GM23338 (cell line): ENCODE data around the gene HSP90B1. TPM values are rescaled to one million over a fixed set of nuclear protein-coding genes. Genes with fewer than 3 reads are reported as not detected.

ENCODE experiments used
- ATAC-seq: fragments of 200-7000 bp; cut with Tn5 transposase; 3 replicates; pipeline ENCODE4 v1.9.1; 2020
- DNase-seq: peaks from one replicate; pipeline ENCODE4 v3.0.0-alpha.2; 2015; ENCODE audit warnings: low spot score
- H2AFZ ChIP-seq: fragments of 200-600 bp; sonication (generic); 2 replicates; pipeline ENCODE4 v1.8.0; 2016; ENCODE audit warnings: antibody characterized with exemption, mild to moderate bottlenecking, moderate library complexity
- H3F3A ChIP-seq: fragments of 200-600 bp; sonication (generic); replicated peaks from 2 replicates; pipeline ENCODE4 v1.8.0; 2017; ENCODE audit warnings: antibody characterized with exemption, mixed run types, low read depth
- H3K27ac ChIP-seq: fragments of 200-600 bp; sonication (generic); 2 replicates; pipeline ENCODE4 v1.6.1; 2016; ENCODE audit warnings: low read depth
- H3K27me3 ChIP-seq: fragments of 200-600 bp; sonication (generic); 2 replicates; pipeline ENCODE4 v1.8.0; 2016; ENCODE audit warnings: mild to moderate bottlenecking, mixed run types, moderate library complexity; ENCODE audit not compliant: insufficient read depth
- H3K36me3 ChIP-seq: fragments of 200-600 bp; sonication (generic); 2 replicates; pipeline ENCODE4 v1.8.0; 2016; ENCODE audit warnings: mild to moderate bottlenecking; ENCODE audit not compliant: insufficient read depth
- H3K4me1 ChIP-seq: fragments of 200-600 bp; sonication (generic); 2 replicates; pipeline ENCODE4 v1.8.0; 2016; ENCODE audit warnings: mild to moderate bottlenecking, moderate library complexity; ENCODE audit not compliant: insufficient read depth
- H3K4me2 ChIP-seq: fragments of 200-600 bp; sonication (generic); 2 replicates; pipeline ENCODE4 v1.7.1; 2017; ENCODE audit warnings: mixed run types
- H3K4me3 ChIP-seq: fragments of 200-600 bp; sonication (generic); 2 replicates; pipeline ENCODE4 v1.6.1; 2016; ENCODE audit warnings: mixed run types
- H3K79me2 ChIP-seq: fragments of 200-600 bp; sonication (generic); replicated peaks from 2 replicates; pipeline ENCODE4 v1.8.0; 2017; ENCODE audit warnings: mild to moderate bottlenecking; ENCODE audit not compliant: insufficient read depth
- H3K9me2 ChIP-seq: fragments of 200-600 bp; sonication (generic); 2 replicates; pipeline ENCODE4 v1.8.0; 2017; ENCODE audit not compliant: insufficient read depth
- H4K20me1 ChIP-seq: fragments of 200-600 bp; sonication (generic); replicated peaks from 2 replicates; pipeline ENCODE4 v1.8.0; 2017; ENCODE audit warnings: mild to moderate bottlenecking; ENCODE audit not compliant: insufficient read depth
- H3K27ac Mint-ChIP-seq: 2 replicates; pipeline ENCODE4 v1.8.0; 2020; ENCODE audit warnings: inconsistent platforms, mild to moderate bottlenecking, moderate library complexity, mixed read lengths
- H3K27me3 Mint-ChIP-seq: 3 replicates; pipeline ENCODE4 v1.8.0; 2022; ENCODE audit warnings: low read depth, mild to moderate bottlenecking, moderate library complexity, mixed read lengths, inconsistent platforms; ENCODE audit not compliant: insufficient read depth, poor library complexity
- H3K36me3 Mint-ChIP-seq: 3 replicates; pipeline ENCODE4 v1.8.0; 2021; ENCODE audit warnings: low read depth, mild to moderate bottlenecking, inconsistent platforms, moderate library complexity, mixed read lengths
- H3K4me1 Mint-ChIP-seq: 3 replicates; pipeline ENCODE4 v1.8.0; 2020; ENCODE audit warnings: mild to moderate bottlenecking, inconsistent platforms, mixed read lengths
- H3K4me3 Mint-ChIP-seq: 3 replicates; pipeline ENCODE4 v1.8.0; 2021; ENCODE audit warnings: moderate library complexity, mild to moderate bottlenecking, inconsistent platforms, mixed read lengths
- H3K9me3 Mint-ChIP-seq: 3 replicates; pipeline ENCODE4 v1.8.0; 2020; ENCODE audit warnings: moderate library complexity, mild to moderate bottlenecking, inconsistent platforms, mixed read lengths
- CREB1 ChIP-seq: fragments of 250-450 bp; sonication (Bioruptor Pico); IDR thresholded peaks from 2 replicates; pipeline ENCODE4 v1.5.0; 2020; ENCODE audit warnings: low read depth, mild to moderate bottlenecking, moderate library complexity
- EZH2 ChIP-seq: fragments of 200-600 bp; sonication (generic); IDR thresholded peaks from one replicate; pipeline ENCODE4 v1.8.0; 2017; ENCODE audit warnings: antibody characterized with exemption, mild to moderate bottlenecking, low read depth; ENCODE audit not compliant: unreplicated experiment
- JUNB ChIP-seq: IDR thresholded peaks from one replicate; pipeline ENCODE4 v1.6.1; 2016; ENCODE audit warnings: antibody characterized with exemption; ENCODE audit not compliant: unreplicated experiment
- NANOG ChIP-seq: IDR thresholded peaks from 2 replicates; pipeline ENCODE4 v1.6.1; 2016; ENCODE audit warnings: antibody characterized with exemption, borderline replicate concordance
- POLR2AphosphoS5 ChIP-seq: IDR thresholded peaks from 2 replicates; pipeline ENCODE4 v1.6.1; 2016; ENCODE audit warnings: antibody characterized with exemption, low read depth
- STAT1 ChIP-seq: IDR thresholded peaks from one replicate; pipeline ENCODE4 v1.6.1; 2016; ENCODE audit warnings: antibody characterized with exemption; ENCODE audit not compliant: unreplicated experiment
- ZNF114 ChIP-seq: fragments of 250-450 bp; sonication (Bioruptor Pico); IDR thresholded peaks from 2 replicates; pipeline ENCODE4 v1.5.0; 2020; ENCODE audit warnings: mild to moderate bottlenecking, moderate library complexity
- ZNF331 ChIP-seq: fragments of 250-450 bp; sonication (Bioruptor Pico); IDR thresholded peaks from 2 replicates; pipeline ENCODE4 v1.5.0; 2020; ENCODE audit warnings: low read depth, mild to moderate bottlenecking, moderate library complexity
- polyA plus RNA-seq: library from polyadenylated mRNA; unstranded; fragments of >200 nt; fragmentation: Nextera tagmentation; extraction: Ambion mirVana; gene quantifications from 2 replicates; pipeline ENCODE4 v1.2.1, GENCODE V29; 2016
- total RNA-seq: library from RNA; depleted of rRNA; stranded (reverse); fragments of >200 nt; shearing (Covaris generic); gene quantifications from 2 replicates; pipeline ENCODE4 v1.2.3, GENCODE V29; 2014
- TF ChIP-seq, protein P1 (sequence below): fragments of 250-450 bp; sonication (Bioruptor Pico); IDR thresholded peaks from 2 replicates; pipeline ENCODE4 v1.5.0; 2020; ENCODE audit warnings: mild to moderate bottlenecking, moderate library complexity
- TF ChIP-seq, protein P2 (sequence below): IDR thresholded peaks from one replicate; pipeline ENCODE4 v1.6.1; 2018; ENCODE audit warnings: antibody characterized with exemption; ENCODE audit not compliant: unreplicated experiment
- TF ChIP-seq, protein P3 (sequence below): IDR thresholded peaks from 2 replicates; pipeline ENCODE4 v1.6.1; 2016; ENCODE audit warnings: antibody characterized with exemption
- TF ChIP-seq, protein P4 (sequence below), 2 experiments: fragments of 200-600 bp in 1 of 2; sonication (generic) in 1 of 2; conservative IDR thresholded peaks; 2 replicates each; pipeline versions ENCODE4 v1.5.1 to v1.6.1; 2016 to 2017; ENCODE audit warnings: antibody characterized with exemption in 2 of 2, low read depth in 2 of 2, mild to moderate bottlenecking in 2 of 2, moderate library complexity in 1 of 2

Gene HSP90B1
- total and polyA plus RNA-seq, 2 experiments from 2014 or later, result 605 to 1,312 TPM

DNA sequence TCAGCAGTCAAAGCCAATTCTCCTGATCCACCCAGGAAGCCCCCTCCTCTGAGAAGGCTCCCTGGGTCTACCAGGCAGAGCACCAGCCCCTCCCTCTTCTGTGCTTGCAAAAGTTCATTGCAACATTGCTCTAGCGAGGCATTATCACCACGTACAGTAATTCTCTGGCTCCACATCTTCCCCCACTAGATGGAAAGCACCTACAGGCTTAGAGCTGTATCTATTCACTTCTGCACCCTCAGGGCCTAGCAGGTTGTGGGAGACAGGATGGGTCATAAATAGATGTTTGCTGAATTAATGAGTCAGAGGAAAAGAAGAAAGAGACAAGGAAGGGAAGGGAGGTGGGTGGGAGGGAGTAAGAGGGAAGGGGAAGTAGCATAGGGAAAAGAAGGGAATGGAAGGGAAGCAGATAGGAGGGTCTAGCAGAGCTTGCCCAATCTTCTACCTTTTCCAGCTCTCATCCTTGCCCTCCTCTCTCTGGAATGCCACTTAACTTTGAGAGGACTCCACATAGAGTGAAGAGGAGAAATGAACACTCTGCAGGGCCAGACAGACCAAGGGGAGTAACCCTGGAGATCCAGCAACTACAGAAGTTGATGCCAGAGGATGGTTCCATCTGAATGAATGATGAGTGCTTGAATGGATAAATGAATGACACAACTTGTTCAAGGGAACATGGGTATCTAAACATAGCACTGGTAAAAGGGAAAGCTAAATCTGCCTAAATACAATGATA, 47.2 kb upstream of the HSP90B1 start:
- 0 out of 2 replicates have a peak, but pooled peaks cover 2% of the 10 kb centered on the region for H3K9me2 ChIP-seq
- H3K4me3 Mint-ChIP-seq, result no peak overlapping the region
- H3K4me1 Mint-ChIP-seq, result peaks cover 6% of the 10 kb centered on the region
- no peak overlapping the region for H3K4me3 ChIP-seq
- H2AFZ ChIP-seq, result no peak overlapping the region
- no peaks in the 10 kb centered on the region for H3K36me3 Mint-ChIP-seq
- TF ChIP-seq, protein P1, sequence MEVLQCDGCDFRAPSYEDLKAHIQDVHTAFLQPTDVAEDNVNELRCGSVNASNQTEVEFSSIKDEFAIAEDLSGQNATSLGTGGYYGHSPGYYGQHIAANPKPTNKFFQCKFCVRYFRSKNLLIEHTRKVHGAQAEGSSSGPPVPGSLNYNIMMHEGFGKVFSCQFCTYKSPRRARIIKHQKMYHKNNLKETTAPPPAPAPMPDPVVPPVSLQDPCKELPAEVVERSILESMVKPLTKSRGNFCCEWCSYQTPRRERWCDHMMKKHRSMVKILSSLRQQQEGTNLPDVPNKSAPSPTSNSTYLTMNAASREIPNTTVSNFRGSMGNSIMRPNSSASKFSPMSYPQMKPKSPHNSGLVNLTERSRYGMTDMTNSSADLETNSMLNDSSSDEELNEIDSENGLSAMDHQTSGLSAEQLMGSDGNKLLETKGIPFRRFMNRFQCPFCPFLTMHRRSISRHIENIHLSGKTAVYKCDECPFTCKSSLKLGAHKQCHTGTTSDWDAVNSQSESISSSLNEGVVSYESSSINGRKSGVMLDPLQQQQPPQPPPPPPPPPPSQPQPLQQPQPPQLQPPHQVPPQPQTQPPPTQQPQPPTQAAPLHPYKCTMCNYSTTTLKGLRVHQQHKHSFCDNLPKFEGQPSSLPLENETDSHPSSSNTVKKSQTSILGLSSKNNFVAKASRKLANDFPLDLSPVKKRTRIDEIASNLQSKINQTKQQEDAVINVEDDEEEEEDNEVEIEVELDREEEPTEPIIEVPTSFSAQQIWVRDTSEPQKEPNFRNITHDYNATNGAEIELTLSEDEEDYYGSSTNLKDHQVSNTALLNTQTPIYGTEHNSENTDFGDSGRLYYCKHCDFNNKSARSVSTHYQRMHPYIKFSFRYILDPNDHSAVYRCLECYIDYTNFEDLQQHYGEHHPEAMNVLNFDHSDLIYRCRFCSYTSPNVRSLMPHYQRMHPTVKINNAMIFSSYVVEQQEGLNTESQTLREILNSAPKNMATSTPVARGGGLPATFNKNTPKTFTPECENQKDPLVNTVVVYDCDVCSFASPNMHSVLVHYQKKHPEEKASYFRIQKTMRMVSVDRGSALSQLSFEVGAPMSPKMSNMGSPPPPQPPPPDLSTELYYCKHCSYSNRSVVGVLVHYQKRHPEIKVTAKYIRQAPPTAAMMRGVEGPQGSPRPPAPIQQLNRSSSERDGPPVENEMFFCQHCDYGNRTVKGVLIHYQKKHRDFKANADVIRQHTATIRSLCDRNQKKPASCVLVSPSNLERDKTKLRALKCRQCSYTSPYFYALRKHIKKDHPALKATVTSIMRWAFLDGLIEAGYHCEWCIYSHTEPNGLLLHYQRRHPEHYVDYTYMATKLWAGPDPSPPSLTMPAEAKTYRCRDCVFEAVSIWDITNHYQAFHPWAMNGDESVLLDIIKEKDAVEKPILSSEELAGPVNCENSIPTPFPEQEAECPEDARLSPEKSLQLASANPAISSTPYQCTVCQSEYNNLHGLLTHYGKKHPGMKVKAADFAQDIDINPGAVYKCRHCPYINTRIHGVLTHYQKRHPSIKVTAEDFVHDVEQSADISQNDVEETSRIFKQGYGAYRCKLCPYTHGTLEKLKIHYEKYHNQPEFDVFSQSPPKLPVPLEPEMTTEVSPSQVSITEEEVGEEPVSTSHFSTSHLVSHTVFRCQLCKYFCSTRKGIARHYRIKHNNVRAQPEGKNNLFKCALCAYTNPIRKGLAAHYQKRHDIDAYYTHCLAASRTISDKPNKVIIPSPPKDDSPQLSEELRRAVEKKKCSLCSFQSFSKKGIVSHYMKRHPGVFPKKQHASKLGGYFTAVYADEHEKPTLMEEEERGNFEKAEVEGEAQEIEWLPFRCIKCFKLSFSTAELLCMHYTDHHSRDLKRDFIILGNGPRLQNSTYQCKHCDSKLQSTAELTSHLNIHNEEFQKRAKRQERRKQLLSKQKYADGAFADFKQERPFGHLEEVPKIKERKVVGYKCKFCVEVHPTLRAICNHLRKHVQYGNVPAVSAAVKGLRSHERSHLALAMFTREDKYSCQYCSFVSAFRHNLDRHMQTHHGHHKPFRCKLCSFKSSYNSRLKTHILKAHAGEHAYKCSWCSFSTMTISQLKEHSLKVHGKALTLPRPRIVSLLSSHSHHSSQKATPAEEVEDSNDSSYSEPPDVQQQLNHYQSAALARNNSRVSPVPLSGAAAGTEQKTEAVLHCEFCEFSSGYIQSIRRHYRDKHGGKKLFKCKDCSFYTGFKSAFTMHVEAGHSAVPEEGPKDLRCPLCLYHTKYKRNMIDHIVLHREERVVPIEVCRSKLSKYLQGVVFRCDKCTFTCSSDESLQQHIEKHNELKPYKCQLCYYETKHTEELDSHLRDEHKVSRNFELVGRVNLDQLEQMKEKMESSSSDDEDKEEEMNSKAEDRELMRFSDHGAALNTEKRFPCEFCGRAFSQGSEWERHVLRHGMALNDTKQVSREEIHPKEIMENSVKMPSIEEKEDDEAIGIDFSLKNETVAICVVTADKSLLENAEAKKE, result no peak
- TF ChIP-seq CREB1 (CRISPR knock-in tag) (no peak), POLR2AphosphoS5 (no peak), ZNF331 (CRISPR knock-in tag) (no peak), ZNF114 (no peak), STAT1 (no peak), NANOG (no peak), EZH2 (no peak), JUNB (no peak)
- TF ChIP-seq, protein P2, sequence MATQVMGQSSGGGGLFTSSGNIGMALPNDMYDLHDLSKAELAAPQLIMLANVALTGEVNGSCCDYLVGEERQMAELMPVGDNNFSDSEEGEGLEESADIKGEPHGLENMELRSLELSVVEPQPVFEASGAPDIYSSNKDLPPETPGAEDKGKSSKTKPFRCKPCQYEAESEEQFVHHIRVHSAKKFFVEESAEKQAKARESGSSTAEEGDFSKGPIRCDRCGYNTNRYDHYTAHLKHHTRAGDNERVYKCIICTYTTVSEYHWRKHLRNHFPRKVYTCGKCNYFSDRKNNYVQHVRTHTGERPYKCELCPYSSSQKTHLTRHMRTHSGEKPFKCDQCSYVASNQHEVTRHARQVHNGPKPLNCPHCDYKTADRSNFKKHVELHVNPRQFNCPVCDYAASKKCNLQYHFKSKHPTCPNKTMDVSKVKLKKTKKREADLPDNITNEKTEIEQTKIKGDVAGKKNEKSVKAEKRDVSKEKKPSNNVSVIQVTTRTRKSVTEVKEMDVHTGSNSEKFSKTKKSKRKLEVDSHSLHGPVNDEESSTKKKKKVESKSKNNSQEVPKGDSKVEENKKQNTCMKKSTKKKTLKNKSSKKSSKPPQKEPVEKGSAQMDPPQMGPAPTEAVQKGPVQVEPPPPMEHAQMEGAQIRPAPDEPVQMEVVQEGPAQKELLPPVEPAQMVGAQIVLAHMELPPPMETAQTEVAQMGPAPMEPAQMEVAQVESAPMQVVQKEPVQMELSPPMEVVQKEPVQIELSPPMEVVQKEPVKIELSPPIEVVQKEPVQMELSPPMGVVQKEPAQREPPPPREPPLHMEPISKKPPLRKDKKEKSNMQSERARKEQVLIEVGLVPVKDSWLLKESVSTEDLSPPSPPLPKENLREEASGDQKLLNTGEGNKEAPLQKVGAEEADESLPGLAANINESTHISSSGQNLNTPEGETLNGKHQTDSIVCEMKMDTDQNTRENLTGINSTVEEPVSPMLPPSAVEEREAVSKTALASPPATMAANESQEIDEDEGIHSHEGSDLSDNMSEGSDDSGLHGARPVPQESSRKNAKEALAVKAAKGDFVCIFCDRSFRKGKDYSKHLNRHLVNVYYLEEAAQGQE, result no peak
- TF ChIP-seq, protein P3, sequence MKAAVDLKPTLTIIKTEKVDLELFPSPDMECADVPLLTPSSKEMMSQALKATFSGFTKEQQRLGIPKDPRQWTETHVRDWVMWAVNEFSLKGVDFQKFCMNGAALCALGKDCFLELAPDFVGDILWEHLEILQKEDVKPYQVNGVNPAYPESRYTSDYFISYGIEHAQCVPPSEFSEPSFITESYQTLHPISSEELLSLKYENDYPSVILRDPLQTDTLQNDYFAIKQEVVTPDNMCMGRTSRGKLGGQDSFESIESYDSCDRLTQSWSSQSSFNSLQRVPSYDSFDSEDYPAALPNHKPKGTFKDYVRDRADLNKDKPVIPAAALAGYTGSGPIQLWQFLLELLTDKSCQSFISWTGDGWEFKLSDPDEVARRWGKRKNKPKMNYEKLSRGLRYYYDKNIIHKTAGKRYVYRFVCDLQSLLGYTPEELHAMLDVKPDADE, result no peak
- TF ChIP-seq, protein P4, sequence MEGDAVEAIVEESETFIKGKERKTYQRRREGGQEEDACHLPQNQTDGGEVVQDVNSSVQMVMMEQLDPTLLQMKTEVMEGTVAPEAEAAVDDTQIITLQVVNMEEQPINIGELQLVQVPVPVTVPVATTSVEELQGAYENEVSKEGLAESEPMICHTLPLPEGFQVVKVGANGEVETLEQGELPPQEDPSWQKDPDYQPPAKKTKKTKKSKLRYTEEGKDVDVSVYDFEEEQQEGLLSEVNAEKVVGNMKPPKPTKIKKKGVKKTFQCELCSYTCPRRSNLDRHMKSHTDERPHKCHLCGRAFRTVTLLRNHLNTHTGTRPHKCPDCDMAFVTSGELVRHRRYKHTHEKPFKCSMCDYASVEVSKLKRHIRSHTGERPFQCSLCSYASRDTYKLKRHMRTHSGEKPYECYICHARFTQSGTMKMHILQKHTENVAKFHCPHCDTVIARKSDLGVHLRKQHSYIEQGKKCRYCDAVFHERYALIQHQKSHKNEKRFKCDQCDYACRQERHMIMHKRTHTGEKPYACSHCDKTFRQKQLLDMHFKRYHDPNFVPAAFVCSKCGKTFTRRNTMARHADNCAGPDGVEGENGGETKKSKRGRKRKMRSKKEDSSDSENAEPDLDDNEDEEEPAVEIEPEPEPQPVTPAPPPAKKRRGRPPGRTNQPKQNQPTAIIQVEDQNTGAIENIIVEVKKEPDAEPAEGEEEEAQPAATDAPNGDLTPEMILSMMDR (conservative IDR thresholded peaks at IDR 0.05; ENCODE audit: low read depth in 2 of 2), result no peak
- no peaks in the 10 kb centered on the region for H3K27me3 ChIP-seq
- H3K36me3 ChIP-seq, result no peaks in the 10 kb centered on the region
- no peak overlapping the region for H3K27ac ChIP-seq
- no peaks in the 10 kb centered on the region for H3K9me3 Mint-ChIP-seq
- DNase-seq (no peak), ATAC-seq (no peak)
- no peaks in the 10 kb centered on the region for H4K20me1 ChIP-seq
- H3K4me2 ChIP-seq, result no peak overlapping the region
- H3K79me2 ChIP-seq, result no peaks in the 10 kb centered on the region
- H3F3A ChIP-seq, result no peaks in the 10 kb centered on the region
- no peaks in the 10 kb centered on the region for H3K4me1 ChIP-seq
- H3K27me3 Mint-ChIP-seq, result peaks cover 3% of the 10 kb centered on the region
- H3K27ac Mint-ChIP-seq, result no peak overlapping the region
